ENCODE measurements around the gene THADA.

The THADA gene

GRCh38 chr2:43197588-43197896, 398.3 kb downstream of the THADA start:
- no peak overlapping the region for H3K4me3 ChIP-seq (ENCODE audit: low read depth in 1 of 2, low read length in 1 of 2)
- peaks cover 76 to 80% of the 10 kb centered on the region in 2 experiments for H3K4me1 ChIP-seq (ENCODE audit: control insufficient read depth in 1 of 2, insufficient read depth in 1 of 2, low read depth in 1 of 2, low read length in 1 of 2)
- peak overlapping the region; percentile 69 for H3K27ac ChIP-seq
- H3K9me3 ChIP-seq: no peaks in the 10 kb centered on the region
- no peaks in the 10 kb centered on the region for H3K27me3 ChIP-seq
- TF ChIP-seq CTCF (IDR thresholded peaks at IDR 0.05): no peak
- H3K36me3 ChIP-seq: no peaks in the 10 kb centered on the region

- Histone ChIP-seq H3K4me3 (ENCODE audit: low read depth in 1 of 2, low read length in 1 of 2) (no peak overlapping the region), H3K9me3 (no peaks in the 10 kb centered on the region), H3K4me1 (ENCODE audit: control insufficient read depth in 1 of 2, insufficient read depth in 1 of 2, low read depth in 1 of 2, low read length in 1 of 2) (peaks cover 80 to 85% of the 10 kb centered on the region in 2 experiments), H3K36me3 (no peaks in the 10 kb centered on the region), H3K27ac (peak overlapping the region; percentile 69), H3K27me3 (no peaks in the 10 kb centered on the region)
- TF ChIP-seq CTCF (IDR thresholded peaks at IDR 0.05): no peak
Measured at GRCh38 chr2:43196768-43197587, 398.9 kb downstream of the THADA start.

GRCh38 chr2:43194121-43194869, 401.5 kb downstream of the THADA start:
- H3K36me3 ChIP-seq: no peaks in the 10 kb centered on the region
- H3K27me3 ChIP-seq: no peaks in the 10 kb centered on the region
- TF ChIP-seq CTCF (IDR thresholded peaks at IDR 0.05): no peak
- H3K4me3 ChIP-seq (ENCODE audit: low read depth in 1 of 2, low read length in 1 of 2): no peak overlapping the region
- H3K9me3 ChIP-seq: no peaks in the 10 kb centered on the region
- peaks cover 65 to 72% of the 10 kb centered on the region in 2 experiments for H3K4me1 ChIP-seq (ENCODE audit: control insufficient read depth in 1 of 2, insufficient read depth in 1 of 2, low read depth in 1 of 2, low read length in 1 of 2)
- H3K27ac ChIP-seq: peak overlapping the region; percentile 59

GRCh38 chr2:43193652-43194120, 402.2 kb downstream of the THADA start:
- no peak overlapping the region for H3K4me3 ChIP-seq (ENCODE audit: low read depth in 1 of 2, low read length in 1 of 2)
- no peaks in the 10 kb centered on the region for H3K9me3 ChIP-seq
- TF ChIP-seq CTCF (IDR thresholded peaks at IDR 0.05): no peak
- H3K27me3 ChIP-seq: no peaks in the 10 kb centered on the region
- no peaks in the 10 kb centered on the region for H3K36me3 ChIP-seq
- H3K4me1 ChIP-seq (ENCODE audit: control insufficient read depth in 1 of 2, insufficient read depth in 1 of 2, low read depth in 1 of 2, low read length in 1 of 2): peaks cover 62 to 69% of the 10 kb centered on the region in 2 experiments
- peak overlapping the region; percentile 59 for H3K27ac ChIP-seq

- H3K9me3 ChIP-seq: no peaks in the 10 kb centered on the region
- peaks cover 56 to 63% of the 10 kb centered on the region in 2 experiments for H3K4me1 ChIP-seq (ENCODE audit: control insufficient read depth in 1 of 2, insufficient read depth in 1 of 2, low read depth in 1 of 2, low read length in 1 of 2)
- TF ChIP-seq CTCF (IDR thresholded peaks at IDR 0.05): no peak
- H3K27ac ChIP-seq: peak overlapping the region; percentile 59
- no peaks in the 10 kb centered on the region for H3K27me3 ChIP-seq
- H3K36me3 ChIP-seq: no peaks in the 10 kb centered on the region
- H3K4me3 ChIP-seq (ENCODE audit: low read depth in 1 of 2, low read length in 1 of 2): no peak overlapping the region
Measured at GRCh38 chr2:43192744-43193651, 402.8 kb downstream of the THADA start.

Data from neutrophil (primary cell).